ENCODE measurements around the gene CBLN4.

Gene CBLN4

GRCh38 chr20:56005389-56005715 is at the start of gene CBLN4:
Gene CBLN4 (minus strand): TSS chr20:56005519. CDS start chr20:56004171, 1,348 bp downstream.
- DNase-seq: no peak

GRCh38 chr20:56043227-56043626 is 37.9 kb upstream of the CBLN4 start:
- DNase-seq: no peak

GRCh38 chr20:56032251-56032650 is 26.9 kb upstream of the CBLN4 start:
- no peak for DNase-seq

GRCh38 chr20:56018716-56019115 is 13.4 kb upstream of the CBLN4 start:
- no peak for DNase-seq

GRCh38 chr20:56018194-56018593 is 12.9 kb upstream of the CBLN4 start:
- DNase-seq: no peak

- no peak for DNase-seq
Measured at GRCh38 chr20:56017560-56017959, 12.2 kb upstream of the CBLN4 start.

GRCh38 chr20:56014998-56015397 is 9.7 kb upstream of the CBLN4 start:
- DNase-seq: no peak

- no peak for DNase-seq
Measured at GRCh38 chr20:56014151-56014550, 8.8 kb upstream of the CBLN4 start.

- DNase-seq: no peak
Measured at GRCh38 chr20:56004611-56005388, 519 bp downstream of the CBLN4 start.

GRCh38 chr20:56004007-56004406 is 1.3 kb downstream of the CBLN4 start:
- DNase-seq: no peak

- no peak for DNase-seq
Measured at GRCh38 chr20:56002908-56003800, 2.2 kb downstream of the CBLN4 start.

GRCh38 chr20:56001890-56002289 is 3.4 kb downstream of the CBLN4 start:
- no peak for DNase-seq

- no peak for DNase-seq
Measured at GRCh38 chr20:56001106-56001785, 4.1 kb downstream of the CBLN4 start.

- DNase-seq: no peak
Measured at GRCh38 chr20:55978550-55978949, 26.8 kb downstream of the CBLN4 start.

- DNase-seq: no peak
Measured at GRCh38 chr20:55977690-55978459, 27.4 kb downstream of the CBLN4 start.

GRCh38 chr20:55974491-55975202 is 30.7 kb downstream of the CBLN4 start:
- DNase-seq: no peak

GRCh38 chr20:55964790-55965189 is 40.5 kb downstream of the CBLN4 start:
- DNase-seq: no peak

GRCh38 chr20:55961376-55962330 is 43.7 kb downstream of the CBLN4 start:
- no peak for DNase-seq

- DNase-seq: no peak
Measured at GRCh38 chr20:55953201-55953600, 52.1 kb downstream of the CBLN4 start.

GRCh38 chr20:55947701-55948100 is 57.6 kb downstream of the CBLN4 start:
- DNase-seq: no peak

All from NCI-H748 treated with DMSO at 0.1 percent for 48 hours (cell line).